Lower lobe of right lung (tissue), 2 donors: Measurements from ENCODE around the gene GSTK1. TPM values are rescaled to one million over a fixed set of nuclear protein-coding genes. Genes with fewer than 3 reads are reported as not detected.

Source experiments
- ATAC-seq, 2 donors: fragments of 200-7000 bp; cut with Tn5 transposase; one replicate each; pipeline ENCODE4 v1.9.1; 2020 to 2022; ENCODE audit warnings: mild to moderate bottlenecking in 2 of 2, moderate library complexity in 2 of 2
- DNase-seq: peaks from one replicate; pipeline ENCODE4 v3.0.0-alpha.2; 2020
- H3K27ac ChIP-seq: fragments of 200-600 bp; one replicate; pipeline ENCODE4 v1.8.0; 2022
- H3K27me3 ChIP-seq: fragments of 200-600 bp; one replicate; pipeline ENCODE4 v1.8.0; 2022; ENCODE audit warnings: low read depth
- H3K36me3 ChIP-seq: fragments of 200-600 bp; one replicate; pipeline ENCODE4 v1.8.0; 2022; ENCODE audit warnings: mild to moderate bottlenecking
- H3K4me1 ChIP-seq: fragments of 200-600 bp; one replicate; pipeline ENCODE4 v1.8.0; 2022
- H3K4me3 ChIP-seq: fragments of 200-600 bp; one replicate; pipeline ENCODE4 v1.8.0; 2022; ENCODE audit warnings: mild to moderate bottlenecking
- H3K9me3 ChIP-seq: fragments of 200-600 bp; one replicate; pipeline ENCODE4 v1.8.0; 2022
- CTCF ChIP-seq: fragments of 200-600 bp; IDR thresholded peaks from one replicate; pipeline ENCODE4 v1.8.0; 2022; ENCODE audit warnings: antibody characterized with exemption, mild to moderate bottlenecking
- intact Hi-C: fragments of 100-400 bp; cut with DNase I; formaldehyde crosslinking; loops from one replicate; pipeline ENCODE4 v1.11.0; 2022
- total RNA-seq: library from RNA; stranded (reverse); fragmentation: NEBNext Ultra II Directional; extraction: Animal tissue kit (Norgen Biotek cat#: 25700); gene quantifications from one replicate; pipeline ENCODE4 v1.2.1, GENCODE V29; 2021
- donor health status: DM: no; HTN: yes; CAD: no; lungs with severe emphysema.

Gene GSTK1
- total RNA-seq, 1 donor from 2014 or later = 152 TPM

- intact Hi-C loops = loop anchor here (5.0 to 10.0 kb wide), 2 partner anchors 67 to 174 kb away; no protein-coding TSS in a partner anchor
- H3K9me3 ChIP-seq = no peaks in the 10 kb centered on the region
- H3K27ac ChIP-seq = peak overlapping the region; percentile 61
- no peak for DNase-seq
- no peaks in the 10 kb centered on the region for H3K27me3 ChIP-seq
- TF ChIP-seq CTCF = peak; percentile 91
- H3K4me3 ChIP-seq = no peak overlapping the region
- H3K4me1 ChIP-seq = no peaks in the 10 kb centered on the region
- H3K36me3 ChIP-seq = no peaks in the 10 kb centered on the region
- peak; percentile 92 to 95 for ATAC-seq
These were observed 22.7 kb upstream of the GSTK1 start for GRCh38 chr7:143240291-143241168.

GRCh38 chr7:143242306-143242705, 20.9 kb upstream of the GSTK1 start:
- Histone ChIP-seq H3K36me3 (no peaks in the 10 kb centered on the region), H3K27ac (no peak overlapping the region), H3K27me3 (no peaks in the 10 kb centered on the region), H3K4me1 (no peaks in the 10 kb centered on the region), H3K9me3 (no peaks in the 10 kb centered on the region), H3K4me3 (no peak overlapping the region)
- no peak for DNase-seq
- intact Hi-C loops = loop anchor here (5.0 to 10.0 kb wide), 2 partner anchors 65 to 172 kb away; no protein-coding TSS in a partner anchor
- no peak for TF ChIP-seq CTCF
- ATAC-seq = no peak

GRCh38 chr7:143243111-143243510, 20.1 kb upstream of the GSTK1 start:
- DNase-seq (no peak), ATAC-seq (no peak)
- Histone ChIP-seq H3K36me3 (no peaks in the 10 kb centered on the region), H3K27ac (no peak overlapping the region), H3K4me1 (no peaks in the 10 kb centered on the region), H3K9me3 (no peaks in the 10 kb centered on the region), H3K4me3 (no peak overlapping the region), H3K27me3 (no peaks in the 10 kb centered on the region)
- intact Hi-C loops = loop anchor here (5.0 to 10.0 kb wide), 2 partner anchors 64 to 172 kb away; no protein-coding TSS in a partner anchor
- no peak for TF ChIP-seq CTCF

- Histone ChIP-seq H3K27me3 (no peaks in the 10 kb centered on the region), H3K4me3 (no peak overlapping the region), H3K9me3 (no peaks in the 10 kb centered on the region), H3K36me3 (no peaks in the 10 kb centered on the region), H3K4me1 (no peaks in the 10 kb centered on the region), H3K27ac (no peak overlapping the region)
- ATAC-seq (no peak), DNase-seq (no peak)
- intact Hi-C loops = loop anchor here (5.0 to 10.0 kb wide), 2 partner anchors 64 to 171 kb away; no protein-coding TSS in a partner anchor
- no peak for TF ChIP-seq CTCF
These were observed 19.6 kb upstream of the GSTK1 start for GRCh38 chr7:143243614-143244013.

GRCh38 chr7:143244321-143244720, 18.9 kb upstream of the GSTK1 start:
- H3K9me3 ChIP-seq = no peaks in the 10 kb centered on the region
- no peaks in the 10 kb centered on the region for H3K27me3 ChIP-seq
- intact Hi-C loops = loop anchor here (5.0 to 10.0 kb wide), 2 partner anchors 63 to 170 kb away; no protein-coding TSS in a partner anchor
- TF ChIP-seq CTCF = no peak
- ATAC-seq (no peak), DNase-seq (no peak)
- no peak overlapping the region for H3K4me3 ChIP-seq
- no peaks in the 10 kb centered on the region for H3K4me1 ChIP-seq
- no peak overlapping the region for H3K27ac ChIP-seq
- no peaks in the 10 kb centered on the region for H3K36me3 ChIP-seq
